OCI-LY3 (cell line): ENCODE measurements around the gene QKI.

ENCODE experiments used
- EZH2phosphoT487 ChIP-seq: fragments of 200-600 bp; shearing (Covaris generic); IDR thresholded peaks from 2 replicates; pipeline ENCODE4 v1.6.1; 2018; ENCODE audit warnings: antibody characterized with exemption, mixed run types, low read depth
- TF ChIP-seq, protein P1 (sequence below): fragments of 200-600, 300-600 bp; sonication (generic); IDR thresholded peaks from 2 replicates; pipeline ENCODE4 v1.5.1; 2014; ENCODE audit warnings: antibody characterized with exemption, low read length, low read depth

DNA sequence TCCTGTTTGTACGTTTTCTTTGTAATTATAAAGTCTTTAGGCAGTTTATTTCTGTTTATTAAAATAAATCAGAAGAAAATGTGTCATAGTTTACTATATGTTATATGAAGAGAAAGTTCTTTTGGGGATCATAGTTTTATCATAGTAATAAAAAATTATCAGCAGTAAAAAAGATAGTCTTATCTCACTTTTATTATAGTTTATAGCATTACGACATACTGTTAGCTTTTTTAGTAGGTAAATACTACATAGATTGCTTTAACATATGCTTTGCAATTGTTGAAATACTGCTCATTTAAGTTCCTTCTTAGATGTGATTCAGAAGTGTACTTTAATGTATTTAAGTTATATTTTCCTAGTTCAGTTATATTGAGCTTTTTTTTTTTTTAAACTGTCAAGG is 13.9 kb downstream of the QKI start:
- TF ChIP-seq, protein P1, sequence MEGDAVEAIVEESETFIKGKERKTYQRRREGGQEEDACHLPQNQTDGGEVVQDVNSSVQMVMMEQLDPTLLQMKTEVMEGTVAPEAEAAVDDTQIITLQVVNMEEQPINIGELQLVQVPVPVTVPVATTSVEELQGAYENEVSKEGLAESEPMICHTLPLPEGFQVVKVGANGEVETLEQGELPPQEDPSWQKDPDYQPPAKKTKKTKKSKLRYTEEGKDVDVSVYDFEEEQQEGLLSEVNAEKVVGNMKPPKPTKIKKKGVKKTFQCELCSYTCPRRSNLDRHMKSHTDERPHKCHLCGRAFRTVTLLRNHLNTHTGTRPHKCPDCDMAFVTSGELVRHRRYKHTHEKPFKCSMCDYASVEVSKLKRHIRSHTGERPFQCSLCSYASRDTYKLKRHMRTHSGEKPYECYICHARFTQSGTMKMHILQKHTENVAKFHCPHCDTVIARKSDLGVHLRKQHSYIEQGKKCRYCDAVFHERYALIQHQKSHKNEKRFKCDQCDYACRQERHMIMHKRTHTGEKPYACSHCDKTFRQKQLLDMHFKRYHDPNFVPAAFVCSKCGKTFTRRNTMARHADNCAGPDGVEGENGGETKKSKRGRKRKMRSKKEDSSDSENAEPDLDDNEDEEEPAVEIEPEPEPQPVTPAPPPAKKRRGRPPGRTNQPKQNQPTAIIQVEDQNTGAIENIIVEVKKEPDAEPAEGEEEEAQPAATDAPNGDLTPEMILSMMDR: no peak
- no peak for TF ChIP-seq EZH2phosphoT487
